K562 (cell line): Measurements from ENCODE around the gene PPEF2. TPM values are rescaled to one million over a fixed set of nuclear protein-coding genes. Genes with fewer than 3 reads are reported as not detected.

Experiments
- CBX5 ChIP-seq: IDR thresholded peaks from 2 replicates; pipeline ENCODE4 v1.6.1; 2014; ENCODE audit warnings: low read depth, borderline replicate concordance
- FOS ChIP-seq: IDR thresholded peaks from 3 replicates; pipeline ENCODE4 v1.6.1; 2011; ENCODE audit not compliant: insufficient read length; ENCODE audit errors: extremely low read depth
- HEY1 ChIP-seq: fragments of 250-450 bp; sonication (Bioruptor Pico); IDR thresholded peaks from 2 replicates; pipeline ENCODE4 v1.5.0; 2020; ENCODE audit warnings: mild to moderate bottlenecking, moderate library complexity, borderline replicate concordance
- POLR3A ChIP-seq: IDR thresholded peaks from 2 replicates; pipeline ENCODE4 v1.6.1; 2011; ENCODE audit warnings: borderline replicate concordance, mild to moderate bottlenecking, moderate library complexity; ENCODE audit not compliant: insufficient read length, insufficient read depth; ENCODE audit errors: extremely low read depth
- ZBTB1 ChIP-seq: sonication (generic); formaldehyde crosslinking; IDR thresholded peaks from 2 replicates; pipeline ENCODE4 v1.8.1; 2023; ENCODE audit warnings: missing genetic modification reagents, low read depth, mild to moderate bottlenecking, borderline replicate concordance
- polyA plus RNA-seq, 8 experiments: library from polyadenylated mRNA; depleted of rRNA in 4 of 8; stranded (reverse) in 5 of 8; unstranded in 3 of 8; fragments of >200 nt; fragmentation: Nextera tagmentation in 2 of 8; fragmentation: Illumina TruSeq in 1 of 8; extraction: Ambion mirVana in 2 of 8; extraction: Trizol in 1 of 8; gene quantifications; 2 replicates each; pipeline versions ENCODE4 v1.2.1 to v1.2.3, GENCODE V29; 2011 to 2014; ENCODE audit warnings: inconsistent platforms in 1 of 8, missing spikeins in 1 of 8
- total RNA-seq, 7 experiments: library from RNA; depleted of rRNA in 6 of 7; stranded (reverse); fragments of >200 nt in 6 of 7; fragmentation: Illumina TruSeq in 2 of 7; extraction: Trizol in 2 of 7; gene quantifications; 2 replicates each; pipeline versions ENCODE4 v1.2.1 to v1.2.3, GENCODE V29; 2011 to 2021; ENCODE audit warnings: low replicate concordance in 1 of 7
- TF ChIP-seq, protein P1 (sequence below): fragments of 450-650 bp; IDR thresholded peaks from 2 replicates; pipeline ENCODE4 v1.6.1; 2018; ENCODE audit not compliant: partially characterized antibody
- TF ChIP-seq, protein P2 (sequence below): IDR thresholded peaks from 2 replicates; pipeline ENCODE4 v1.6.1; 2016; ENCODE audit warnings: missing genetic modification characterization, missing compliant biosample characterization
- TF ChIP-seq, protein P3 (sequence below), 3 experiments: fragments of 200-800 bp in 1 of 3; fragments of 250-450 bp in 1 of 3; fragments of 450-650 bp in 1 of 3; sonication (Bioruptor Pico) in 1 of 3; sonication (Bioruptor generic) in 1 of 3; formaldehyde crosslinking in 1 of 3; IDR thresholded peaks; 2 replicates each; pipeline versions ENCODE4 v1.6.1 to v1.8.0; 2016 to 2022; ENCODE audit warnings: mild to moderate bottlenecking in 2 of 3, missing genetic modification characterization in 2 of 3, missing compliant biosample characterization in 1 of 3, moderate library complexity in 1 of 3
- TF ChIP-seq, protein P4 (sequence below): fragments of 250-450 bp; sonication (Bioruptor Pico); IDR thresholded peaks from 2 replicates; pipeline ENCODE4 v1.5.0; 2020; ENCODE audit warnings: mild to moderate bottlenecking, borderline replicate concordance
- TF ChIP-seq, protein P5 (sequence below): sonication (generic); formaldehyde crosslinking; IDR thresholded peaks from 2 replicates; pipeline ENCODE4 v1.8.1; 2023; ENCODE audit warnings: mild to moderate bottlenecking, missing genetic modification reagents, moderate library complexity
- TF ChIP-seq, protein P6 (sequence below), 2 experiments: fragments of 450-650 bp in 1 of 2; sonication (generic) in 1 of 2; formaldehyde crosslinking in 1 of 2; IDR thresholded peaks in 1 of 2; conservative IDR thresholded peaks in 1 of 2; 2 replicates each; pipeline versions ENCODE4 v1.6.1 to v1.8.1; 2016 to 2023; ENCODE audit warnings: mild to moderate bottlenecking in 2 of 2, moderate library complexity in 2 of 2, inconsistent platforms in 1 of 2, missing genetic modification reagents in 1 of 2

The PPEF2 gene
- total and polyA plus RNA-seq, 9 of the 15 experiments (the other 6 are each of a cell fraction or from before 2014, with no cell fraction given) = not detected

DNA sequence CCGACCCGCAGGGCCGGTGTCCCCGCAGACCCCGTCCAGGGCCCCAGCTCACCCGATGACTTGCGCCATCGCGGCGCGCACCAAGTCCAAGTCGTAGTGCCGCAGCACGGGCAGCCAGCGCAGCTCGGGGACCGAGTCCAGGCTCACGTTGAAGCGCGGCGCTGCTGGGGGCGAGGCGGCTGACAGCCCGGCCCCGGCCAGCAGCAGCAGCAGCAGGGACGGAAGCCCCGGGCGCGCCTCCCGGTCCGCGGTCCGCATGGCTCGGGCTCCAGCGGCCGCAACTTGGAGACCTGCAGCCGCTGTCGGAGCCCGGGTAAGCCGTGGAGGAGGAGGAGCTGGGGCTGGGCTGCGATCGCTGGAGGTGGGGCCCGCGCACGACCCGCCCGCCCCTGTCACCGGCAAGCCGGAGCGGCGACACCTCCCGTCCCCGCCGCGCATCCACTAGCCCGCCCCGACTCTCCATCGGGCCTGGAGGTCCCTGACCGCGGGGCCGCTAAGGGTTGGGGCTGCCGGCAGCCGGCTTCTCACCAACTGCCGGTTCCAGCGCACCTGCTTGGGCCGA, 38.5 kb upstream of the PPEF2 start, which contains the start of gene NAAA (continued):
- TF ChIP-seq, protein P1, sequence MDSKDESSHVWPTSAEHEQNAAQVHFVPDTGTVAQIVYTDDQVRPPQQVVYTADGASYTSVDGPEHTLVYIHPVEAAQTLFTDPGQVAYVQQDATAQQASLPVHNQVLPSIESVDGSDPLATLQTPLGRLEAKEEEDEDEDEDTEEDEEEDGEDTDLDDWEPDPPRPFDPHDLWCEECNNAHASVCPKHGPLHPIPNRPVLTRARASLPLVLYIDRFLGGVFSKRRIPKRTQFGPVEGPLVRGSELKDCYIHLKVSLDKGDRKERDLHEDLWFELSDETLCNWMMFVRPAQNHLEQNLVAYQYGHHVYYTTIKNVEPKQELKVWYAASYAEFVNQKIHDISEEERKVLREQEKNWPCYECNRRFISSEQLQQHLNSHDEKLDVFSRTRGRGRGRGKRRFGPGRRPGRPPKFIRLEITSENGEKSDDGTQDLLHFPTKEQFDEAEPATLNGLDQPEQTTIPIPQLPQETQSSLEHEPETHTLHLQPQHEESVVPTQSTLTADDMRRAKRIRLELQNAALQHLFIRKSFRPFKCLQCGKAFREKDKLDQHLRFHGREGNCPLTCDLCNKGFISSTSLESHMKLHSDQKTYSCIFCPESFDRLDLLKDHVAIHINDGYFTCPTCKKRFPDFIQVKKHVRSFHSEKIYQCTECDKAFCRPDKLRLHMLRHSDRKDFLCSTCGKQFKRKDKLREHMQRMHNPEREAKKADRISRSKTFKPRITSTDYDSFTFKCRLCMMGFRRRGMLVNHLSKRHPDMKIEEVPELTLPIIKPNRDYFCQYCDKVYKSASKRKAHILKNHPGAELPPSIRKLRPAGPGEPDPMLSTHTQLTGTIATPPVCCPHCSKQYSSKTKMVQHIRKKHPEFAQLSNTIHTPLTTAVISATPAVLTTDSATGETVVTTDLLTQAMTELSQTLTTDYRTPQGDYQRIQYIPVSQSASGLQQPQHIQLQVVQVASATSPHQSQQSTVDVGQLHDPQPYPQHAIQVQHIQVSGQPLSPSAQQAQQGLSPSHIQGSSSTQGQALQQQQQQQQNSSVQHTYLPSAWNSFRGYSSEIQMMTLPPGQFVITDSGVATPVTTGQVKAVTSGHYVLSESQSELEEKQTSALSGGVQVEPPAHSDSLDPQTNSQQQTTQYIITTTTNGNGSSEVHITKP = no peak
- TF ChIP-seq, protein P2, sequence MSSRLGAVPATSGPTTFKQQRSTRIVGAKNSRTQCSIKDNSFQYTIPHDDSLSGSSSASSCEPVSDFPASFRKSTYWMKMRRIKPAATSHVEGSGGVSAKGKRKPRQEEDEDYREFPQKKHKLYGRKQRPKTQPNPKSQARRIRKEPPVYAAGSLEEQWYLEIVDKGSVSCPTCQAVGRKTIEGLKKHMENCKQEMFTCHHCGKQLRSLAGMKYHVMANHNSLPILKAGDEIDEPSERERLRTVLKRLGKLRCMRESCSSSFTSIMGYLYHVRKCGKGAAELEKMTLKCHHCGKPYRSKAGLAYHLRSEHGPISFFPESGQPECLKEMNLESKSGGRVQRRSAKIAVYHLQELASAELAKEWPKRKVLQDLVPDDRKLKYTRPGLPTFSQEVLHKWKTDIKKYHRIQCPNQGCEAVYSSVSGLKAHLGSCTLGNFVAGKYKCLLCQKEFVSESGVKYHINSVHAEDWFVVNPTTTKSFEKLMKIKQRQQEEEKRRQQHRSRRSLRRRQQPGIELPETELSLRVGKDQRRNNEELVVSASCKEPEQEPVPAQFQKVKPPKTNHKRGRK (tag) = no peak
- TF ChIP-seq FOS = no peak
- TF ChIP-seq, protein P3, sequence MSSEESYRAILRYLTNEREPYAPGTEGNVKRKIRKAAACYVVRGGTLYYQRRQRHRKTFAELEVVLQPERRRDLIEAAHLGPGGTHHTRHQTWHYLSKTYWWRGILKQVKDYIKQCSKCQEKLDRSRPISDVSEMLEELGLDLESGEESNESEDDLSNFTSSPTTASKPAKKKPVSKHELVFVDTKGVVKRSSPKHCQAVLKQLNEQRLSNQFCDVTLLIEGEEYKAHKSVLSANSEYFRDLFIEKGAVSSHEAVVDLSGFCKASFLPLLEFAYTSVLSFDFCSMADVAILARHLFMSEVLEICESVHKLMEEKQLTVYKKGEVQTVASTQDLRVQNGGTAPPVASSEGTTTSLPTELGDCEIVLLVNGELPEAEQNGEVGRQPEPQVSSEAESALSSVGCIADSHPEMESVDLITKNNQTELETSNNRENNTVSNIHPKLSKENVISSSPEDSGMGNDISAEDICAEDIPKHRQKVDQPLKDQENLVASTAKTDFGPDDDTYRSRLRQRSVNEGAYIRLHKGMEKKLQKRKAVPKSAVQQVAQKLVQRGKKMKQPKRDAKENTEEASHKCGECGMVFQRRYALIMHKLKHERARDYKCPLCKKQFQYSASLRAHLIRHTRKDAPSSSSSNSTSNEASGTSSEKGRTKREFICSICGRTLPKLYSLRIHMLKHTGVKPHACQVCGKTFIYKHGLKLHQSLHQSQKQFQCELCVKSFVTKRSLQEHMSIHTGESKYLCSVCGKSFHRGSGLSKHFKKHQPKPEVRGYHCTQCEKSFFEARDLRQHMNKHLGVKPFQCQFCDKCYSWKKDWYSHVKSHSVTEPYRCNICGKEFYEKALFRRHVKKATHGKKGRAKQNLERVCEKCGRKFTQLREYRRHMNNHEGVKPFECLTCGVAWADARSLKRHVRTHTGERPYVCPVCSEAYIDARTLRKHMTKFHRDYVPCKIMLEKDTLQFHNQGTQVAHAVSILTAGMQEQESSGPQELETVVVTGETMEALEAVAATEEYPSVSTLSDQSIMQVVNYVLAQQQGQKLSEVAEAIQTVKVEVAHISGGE (CRISPR knock-in tag; IDR thresholded peaks at IDR 0.05) = no peak
- no peak for TF ChIP-seq POLR3A
- TF ChIP-seq HEY1 (CRISPR knock-in tag) = no peak
- TF ChIP-seq ZBTB1 (CRISPR knock-in tag) = peak; percentile 34; the same call in 1 of the 2 replicates
- TF ChIP-seq, protein P4, sequence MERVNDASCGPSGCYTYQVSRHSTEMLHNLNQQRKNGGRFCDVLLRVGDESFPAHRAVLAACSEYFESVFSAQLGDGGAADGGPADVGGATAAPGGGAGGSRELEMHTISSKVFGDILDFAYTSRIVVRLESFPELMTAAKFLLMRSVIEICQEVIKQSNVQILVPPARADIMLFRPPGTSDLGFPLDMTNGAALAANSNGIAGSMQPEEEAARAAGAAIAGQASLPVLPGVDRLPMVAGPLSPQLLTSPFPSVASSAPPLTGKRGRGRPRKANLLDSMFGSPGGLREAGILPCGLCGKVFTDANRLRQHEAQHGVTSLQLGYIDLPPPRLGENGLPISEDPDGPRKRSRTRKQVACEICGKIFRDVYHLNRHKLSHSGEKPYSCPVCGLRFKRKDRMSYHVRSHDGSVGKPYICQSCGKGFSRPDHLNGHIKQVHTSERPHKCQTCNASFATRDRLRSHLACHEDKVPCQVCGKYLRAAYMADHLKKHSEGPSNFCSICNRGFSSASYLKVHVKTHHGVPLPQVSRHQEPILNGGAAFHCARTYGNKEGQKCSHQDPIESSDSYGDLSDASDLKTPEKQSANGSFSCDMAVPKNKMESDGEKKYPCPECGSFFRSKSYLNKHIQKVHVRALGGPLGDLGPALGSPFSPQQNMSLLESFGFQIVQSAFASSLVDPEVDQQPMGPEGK = no peak
- TF ChIP-seq, protein P5, sequence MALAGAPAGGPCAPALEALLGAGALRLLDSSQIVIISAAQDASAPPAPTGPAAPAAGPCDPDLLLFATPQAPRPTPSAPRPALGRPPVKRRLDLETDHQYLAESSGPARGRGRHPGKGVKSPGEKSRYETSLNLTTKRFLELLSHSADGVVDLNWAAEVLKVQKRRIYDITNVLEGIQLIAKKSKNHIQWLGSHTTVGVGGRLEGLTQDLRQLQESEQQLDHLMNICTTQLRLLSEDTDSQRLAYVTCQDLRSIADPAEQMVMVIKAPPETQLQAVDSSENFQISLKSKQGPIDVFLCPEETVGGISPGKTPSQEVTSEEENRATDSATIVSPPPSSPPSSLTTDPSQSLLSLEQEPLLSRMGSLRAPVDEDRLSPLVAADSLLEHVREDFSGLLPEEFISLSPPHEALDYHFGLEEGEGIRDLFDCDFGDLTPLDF (CRISPR knock-in tag) = no peak
- TF ChIP-seq CBX5 = no peak
- TF ChIP-seq, protein P6, sequence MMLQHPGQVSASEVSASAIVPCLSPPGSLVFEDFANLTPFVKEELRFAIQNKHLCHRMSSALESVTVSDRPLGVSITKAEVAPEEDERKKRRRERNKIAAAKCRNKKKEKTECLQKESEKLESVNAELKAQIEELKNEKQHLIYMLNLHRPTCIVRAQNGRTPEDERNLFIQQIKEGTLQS (IDR thresholded peaks at IDR 0.05) = no peak
- TF ChIP-seq, protein P6 (CRISPR knock-in tag; conservative IDR thresholded peaks at IDR 0.05) = no peak
